Activated T-cell treated with anti-CD3 and anti-CD28 coated beads, Interleukin-2, amount 50 U/mL, for 24 hours (primary cell): Measurements from ENCODE around the gene DPP6.
"Not testable (repeated sequence)": the region's sequence is repeated elsewhere in the genome, so short reads cannot be mapped to it uniquely, and the experiment has no call there.

Experiments used
- DNase-seq: peaks from one replicate; pipeline ENCODE4 v3.0.0-alpha.2; 2020
- H3K27ac Mint-ChIP-seq: 2 replicates; pipeline ENCODE4 v1.8.0; 2020; ENCODE audit warnings: mild to moderate bottlenecking, mixed read lengths
- H3K27me3 Mint-ChIP-seq: 2 replicates; pipeline ENCODE4 v1.8.0; 2020; ENCODE audit warnings: mixed read lengths
- H3K36me3 Mint-ChIP-seq: 2 replicates; pipeline ENCODE4 v1.8.0; 2020; ENCODE audit warnings: low read depth, mixed read lengths
- H3K4me1 Mint-ChIP-seq: 2 replicates; pipeline ENCODE4 v1.8.0; 2020; ENCODE audit warnings: low read depth, mixed read lengths
- H3K4me3 Mint-ChIP-seq: 2 replicates; pipeline ENCODE4 v1.8.0; 2020; ENCODE audit warnings: mild to moderate bottlenecking, moderate library complexity, mixed read lengths
- H3K9me3 Mint-ChIP-seq: 2 replicates; pipeline ENCODE4 v1.8.0; 2020; ENCODE audit warnings: mixed read lengths

Gene DPP6

GRCh38 chr7:154051643-154052529, at the start of gene DPP6:
TSS of gene DPP6 (plus strand) at chr7:154052398.
- not testable (repeated sequence) for H3K27ac Mint-ChIP-seq, H3K9me3 Mint-ChIP-seq, H3K36me3 Mint-ChIP-seq, H3K4me1 Mint-ChIP-seq, H3K4me3 Mint-ChIP-seq, DNase-seq
- peaks cover 17% of the 10 kb centered on the region for H3K27me3 Mint-ChIP-seq

GRCh38 chr7:154009423-154009911, 42.7 kb upstream of the DPP6 start:
- H3K4me3 Mint-ChIP-seq, DNase-seq, H3K4me1 Mint-ChIP-seq, H3K27me3 Mint-ChIP-seq, H3K27ac Mint-ChIP-seq, H3K9me3 Mint-ChIP-seq, H3K36me3 Mint-ChIP-seq: not testable (repeated sequence)

- not testable (repeated sequence) for DNase-seq, H3K27me3 Mint-ChIP-seq, H3K27ac Mint-ChIP-seq, H3K36me3 Mint-ChIP-seq, H3K4me1 Mint-ChIP-seq, H3K4me3 Mint-ChIP-seq, H3K9me3 Mint-ChIP-seq
These were observed 41.3 kb upstream of the DPP6 start for GRCh38 chr7:154010726-154011568.

- H3K36me3 Mint-ChIP-seq, H3K9me3 Mint-ChIP-seq, H3K4me1 Mint-ChIP-seq, H3K27me3 Mint-ChIP-seq, H3K27ac Mint-ChIP-seq, DNase-seq, H3K4me3 Mint-ChIP-seq: not testable (repeated sequence)
These were observed 39.4 kb upstream of the DPP6 start for GRCh38 chr7:154012800-154013199.

- not testable (repeated sequence) for H3K27ac Mint-ChIP-seq, H3K4me1 Mint-ChIP-seq, H3K4me3 Mint-ChIP-seq, H3K27me3 Mint-ChIP-seq, H3K9me3 Mint-ChIP-seq, DNase-seq, H3K36me3 Mint-ChIP-seq
These were observed 36.6 kb upstream of the DPP6 start for GRCh38 chr7:154015636-154016035.

- not testable (repeated sequence) for H3K4me1 Mint-ChIP-seq, H3K36me3 Mint-ChIP-seq, DNase-seq, H3K27me3 Mint-ChIP-seq, H3K27ac Mint-ChIP-seq, H3K4me3 Mint-ChIP-seq, H3K9me3 Mint-ChIP-seq
These were observed 33.8 kb upstream of the DPP6 start for GRCh38 chr7:154018354-154018753.

- H3K27me3 Mint-ChIP-seq, H3K4me3 Mint-ChIP-seq, H3K4me1 Mint-ChIP-seq, H3K9me3 Mint-ChIP-seq, H3K27ac Mint-ChIP-seq, H3K36me3 Mint-ChIP-seq, DNase-seq: not testable (repeated sequence)
These were observed 24.4 kb upstream of the DPP6 start for GRCh38 chr7:154027805-154028204.

GRCh38 chr7:154030476-154031080, 21.6 kb upstream of the DPP6 start:
- not testable (repeated sequence) for H3K9me3 Mint-ChIP-seq, H3K27ac Mint-ChIP-seq, H3K36me3 Mint-ChIP-seq, H3K4me3 Mint-ChIP-seq, H3K4me1 Mint-ChIP-seq, H3K27me3 Mint-ChIP-seq, DNase-seq

GRCh38 chr7:154039466-154040165, 12.6 kb upstream of the DPP6 start:
- H3K36me3 Mint-ChIP-seq, H3K9me3 Mint-ChIP-seq, H3K27ac Mint-ChIP-seq, H3K4me3 Mint-ChIP-seq, H3K27me3 Mint-ChIP-seq, DNase-seq, H3K4me1 Mint-ChIP-seq: not testable (repeated sequence)

- not testable (repeated sequence) for DNase-seq, H3K36me3 Mint-ChIP-seq, H3K27ac Mint-ChIP-seq, H3K4me3 Mint-ChIP-seq, H3K4me1 Mint-ChIP-seq, H3K9me3 Mint-ChIP-seq
- H3K27me3 Mint-ChIP-seq, result peaks cover 17% of the 10 kb centered on the region
These were observed 1.8 kb upstream of the DPP6 start for GRCh38 chr7:154050394-154050793.

GRCh38 chr7:154051006-154051642, 1.1 kb upstream of the DPP6 start:
- H3K27me3 Mint-ChIP-seq, result peaks cover 17% of the 10 kb centered on the region
- H3K36me3 Mint-ChIP-seq, H3K9me3 Mint-ChIP-seq, H3K27ac Mint-ChIP-seq, DNase-seq, H3K4me3 Mint-ChIP-seq, H3K4me1 Mint-ChIP-seq: not testable (repeated sequence)

- not testable (repeated sequence) for H3K4me3 Mint-ChIP-seq, H3K9me3 Mint-ChIP-seq, H3K4me1 Mint-ChIP-seq, H3K27ac Mint-ChIP-seq, DNase-seq, H3K36me3 Mint-ChIP-seq
- H3K27me3 Mint-ChIP-seq, result peaks cover 17% of the 10 kb centered on the region
These were observed 493 bp downstream of the DPP6 start for GRCh38 chr7:154052530-154053252.

- H3K27ac Mint-ChIP-seq, H3K36me3 Mint-ChIP-seq, H3K9me3 Mint-ChIP-seq, H3K4me1 Mint-ChIP-seq, H3K4me3 Mint-ChIP-seq, DNase-seq: not testable (repeated sequence)
- peaks cover 17% of the 10 kb centered on the region for H3K27me3 Mint-ChIP-seq
These were observed 1.5 kb downstream of the DPP6 start for GRCh38 chr7:154053466-154054312.
